ENCODE results near the gene NELFA.

Gene NELFA

DNA sequence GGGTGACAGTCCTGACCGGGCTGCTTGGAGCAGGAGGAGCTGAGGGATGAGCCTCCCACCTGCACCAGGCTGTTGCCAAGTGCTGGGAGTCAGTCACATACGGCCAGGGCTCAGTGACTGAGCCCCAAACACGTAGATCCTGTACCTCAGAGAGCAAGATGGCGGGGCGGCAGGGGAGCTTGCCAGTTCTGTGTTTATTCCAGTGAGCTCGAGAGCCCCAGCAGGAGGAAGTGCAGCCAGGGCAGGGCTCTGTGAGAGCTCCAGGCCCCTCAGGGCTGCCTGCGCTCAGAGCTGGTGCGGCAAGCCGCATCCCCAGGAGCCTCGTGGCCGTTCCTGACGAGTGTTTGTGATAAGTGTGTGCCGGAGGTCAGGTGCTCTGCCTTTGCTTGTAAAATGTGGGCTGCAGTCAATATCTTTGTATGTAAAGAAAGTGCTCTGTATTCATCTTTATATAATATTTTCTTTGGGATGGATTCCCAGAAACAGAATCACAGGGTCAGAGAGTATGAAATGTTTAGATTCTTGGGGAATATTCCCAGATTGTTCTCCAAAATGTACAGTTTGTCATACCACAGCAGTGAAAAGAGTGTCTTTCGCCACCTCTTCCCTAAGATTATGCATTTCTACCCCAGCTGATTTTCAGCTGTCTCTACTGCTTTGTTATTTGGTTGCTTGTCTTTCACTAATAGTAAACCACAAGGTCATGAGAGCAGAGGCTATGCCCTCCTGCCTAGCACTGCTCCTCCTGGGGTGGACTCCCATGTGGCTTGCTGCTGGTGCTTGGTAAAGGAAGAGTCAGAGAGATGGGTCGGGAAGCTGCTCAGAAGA, 50.3 kb downstream of the NELFA start:
- no peak overlapping the region for H3K4me3 ChIP-seq (ENCODE audit: low read length)
- H3K27me3 ChIP-seq (ENCODE audit: low read depth, low read length), result no peaks in the 10 kb centered on the region
- no peak overlapping the region for H3K9ac ChIP-seq (ENCODE audit: low read length)
- no peak overlapping the region for H2AFZ ChIP-seq (ENCODE audit: low read depth, low read length)
- 0 out of 2 replicates have a peak, but pooled peaks cover 2% of the 10 kb centered on the region for H4K20me1 ChIP-seq (ENCODE audit: insufficient read depth, low read length)
- peaks cover 78% of the 10 kb centered on the region for H3K36me3 ChIP-seq (replicated peaks; ENCODE audit: low read depth, low read length)
- no peaks in the 10 kb centered on the region for H3K4me1 ChIP-seq (ENCODE audit: low read length)
- H3K4me2 ChIP-seq (ENCODE audit: low read length), result no peak overlapping the region
- no peaks in the 10 kb centered on the region for H3K9me3 ChIP-seq (ENCODE audit: insufficient read depth, low read length)
- TF ChIP-seq, protein P1, sequence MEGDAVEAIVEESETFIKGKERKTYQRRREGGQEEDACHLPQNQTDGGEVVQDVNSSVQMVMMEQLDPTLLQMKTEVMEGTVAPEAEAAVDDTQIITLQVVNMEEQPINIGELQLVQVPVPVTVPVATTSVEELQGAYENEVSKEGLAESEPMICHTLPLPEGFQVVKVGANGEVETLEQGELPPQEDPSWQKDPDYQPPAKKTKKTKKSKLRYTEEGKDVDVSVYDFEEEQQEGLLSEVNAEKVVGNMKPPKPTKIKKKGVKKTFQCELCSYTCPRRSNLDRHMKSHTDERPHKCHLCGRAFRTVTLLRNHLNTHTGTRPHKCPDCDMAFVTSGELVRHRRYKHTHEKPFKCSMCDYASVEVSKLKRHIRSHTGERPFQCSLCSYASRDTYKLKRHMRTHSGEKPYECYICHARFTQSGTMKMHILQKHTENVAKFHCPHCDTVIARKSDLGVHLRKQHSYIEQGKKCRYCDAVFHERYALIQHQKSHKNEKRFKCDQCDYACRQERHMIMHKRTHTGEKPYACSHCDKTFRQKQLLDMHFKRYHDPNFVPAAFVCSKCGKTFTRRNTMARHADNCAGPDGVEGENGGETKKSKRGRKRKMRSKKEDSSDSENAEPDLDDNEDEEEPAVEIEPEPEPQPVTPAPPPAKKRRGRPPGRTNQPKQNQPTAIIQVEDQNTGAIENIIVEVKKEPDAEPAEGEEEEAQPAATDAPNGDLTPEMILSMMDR (IDR thresholded peaks at IDR 0.05; ENCODE audit: low read depth, low read length), result no peak
- TF ChIP-seq EZH2phosphoT487 (IDR thresholded peaks at IDR 0.05; ENCODE audit: low read depth), result no peak
- no peaks in the 10 kb centered on the region for H3K79me2 ChIP-seq (ENCODE audit: low read length)
- H3K27ac ChIP-seq (ENCODE audit: low read length), result no peak overlapping the region

DNA sequence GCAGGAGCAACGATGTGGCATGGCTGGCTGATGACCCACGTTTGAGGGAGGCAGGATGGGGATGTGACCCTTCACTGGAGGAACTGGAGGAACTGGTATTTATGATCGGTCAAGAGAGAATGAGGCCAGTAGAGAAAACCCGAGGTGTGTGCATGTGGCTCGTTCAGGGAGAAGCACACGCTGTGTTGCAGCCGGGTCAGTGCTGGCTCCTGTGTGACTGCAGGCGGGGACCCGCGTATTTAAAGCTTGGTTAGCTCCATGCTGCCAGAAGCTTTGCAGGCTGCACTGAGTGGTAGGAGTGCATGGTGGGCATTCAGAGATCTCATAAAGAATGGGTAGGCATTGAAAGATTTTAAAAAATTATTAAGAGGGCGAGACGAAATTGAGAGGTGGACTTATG, 52.1 kb downstream of the NELFA start:
- Histone ChIP-seq H3K79me2 (ENCODE audit: low read length) (no peaks in the 10 kb centered on the region), H3K4me2 (ENCODE audit: low read length) (no peak overlapping the region), H3K36me3 (replicated peaks; ENCODE audit: low read depth, low read length) (peaks cover 76% of the 10 kb centered on the region), H3K27me3 (ENCODE audit: low read depth, low read length) (no peaks in the 10 kb centered on the region), H4K20me1 (ENCODE audit: insufficient read depth, low read length) (no peaks in the 10 kb centered on the region), H3K27ac (ENCODE audit: low read length) (no peak overlapping the region), H3K4me3 (ENCODE audit: low read length) (no peak overlapping the region), H3K9me3 (ENCODE audit: insufficient read depth, low read length) (no peaks in the 10 kb centered on the region), H3K9ac (ENCODE audit: low read length) (no peak overlapping the region), H3K4me1 (ENCODE audit: low read length) (no peaks in the 10 kb centered on the region), H2AFZ (ENCODE audit: low read depth, low read length) (no peak overlapping the region)
- TF ChIP-seq, protein P1 (IDR thresholded peaks at IDR 0.05; ENCODE audit: low read depth, low read length), result no peak
- no peak for TF ChIP-seq EZH2phosphoT487 (IDR thresholded peaks at IDR 0.05; ENCODE audit: low read depth)

DNA sequence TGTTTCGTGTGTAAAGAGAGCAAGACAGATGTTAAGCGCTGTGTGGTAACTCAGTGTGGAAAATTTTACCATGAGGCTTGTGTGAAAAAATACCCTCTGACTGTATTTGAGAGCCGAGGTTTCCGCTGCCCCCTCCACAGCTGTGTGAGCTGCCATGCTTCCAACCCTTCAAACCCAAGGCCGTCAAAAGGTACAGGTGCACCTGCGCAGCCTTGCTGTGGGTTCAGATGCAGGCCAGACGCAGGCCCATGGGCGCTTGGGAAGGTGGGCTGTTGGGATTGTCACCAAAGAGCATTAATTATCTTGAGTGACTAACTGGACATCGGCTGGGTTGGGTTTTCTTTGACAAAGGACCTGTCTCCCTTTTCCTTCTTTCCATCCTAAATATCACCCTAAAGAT, 55.4 kb downstream of the NELFA start:
- TF ChIP-seq, protein P1 (IDR thresholded peaks at IDR 0.05; ENCODE audit: low read depth, low read length), result no peak
- H3K9ac ChIP-seq (ENCODE audit: low read length), result no peak overlapping the region
- H2AFZ ChIP-seq (ENCODE audit: low read depth, low read length), result no peak overlapping the region
- no peaks in the 10 kb centered on the region for H3K4me1 ChIP-seq (ENCODE audit: low read length)
- no peaks in the 10 kb centered on the region for H3K9me3 ChIP-seq (ENCODE audit: insufficient read depth, low read length)
- no peaks in the 10 kb centered on the region for H4K20me1 ChIP-seq (ENCODE audit: insufficient read depth, low read length)
- peaks cover 72% of the 10 kb centered on the region for H3K36me3 ChIP-seq (replicated peaks; ENCODE audit: low read depth, low read length)
- no peaks in the 10 kb centered on the region; the same call in 1 of the 2 replicates for H3K79me2 ChIP-seq (ENCODE audit: low read length)
- no peak overlapping the region for H3K27ac ChIP-seq (ENCODE audit: low read length)
- no peaks in the 10 kb centered on the region for H3K27me3 ChIP-seq (ENCODE audit: low read depth, low read length)
- H3K4me3 ChIP-seq (ENCODE audit: low read length), result no peak overlapping the region
- no peak overlapping the region for H3K4me2 ChIP-seq (ENCODE audit: low read length)

DNA sequence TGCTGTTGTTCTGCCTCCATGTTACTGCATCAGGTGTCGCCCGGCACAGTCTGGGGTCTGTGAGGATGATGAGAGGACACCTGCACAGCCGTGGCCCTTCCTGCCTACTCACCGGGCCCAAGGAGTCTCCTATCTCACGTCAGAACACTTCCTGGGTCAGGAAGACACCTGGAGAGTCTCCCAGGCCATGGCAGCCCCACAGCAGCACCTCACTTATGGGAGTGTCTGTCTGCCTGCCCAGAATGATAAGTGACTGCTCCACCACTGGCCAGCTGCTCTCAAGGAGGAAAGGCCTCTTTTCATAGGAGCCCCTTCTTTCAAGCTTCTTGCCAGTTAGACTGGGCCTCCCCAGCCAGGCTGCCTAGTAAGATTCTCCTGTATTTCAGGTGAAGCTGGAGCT, 56.1 kb downstream of the NELFA start:
- no peaks in the 10 kb centered on the region for H3K9me3 ChIP-seq (ENCODE audit: insufficient read depth, low read length)
- no peaks in the 10 kb centered on the region for H3K27me3 ChIP-seq (ENCODE audit: low read depth, low read length)
- no peaks in the 10 kb centered on the region for H4K20me1 ChIP-seq (ENCODE audit: insufficient read depth, low read length)
- H3K27ac ChIP-seq (ENCODE audit: low read length), result no peak overlapping the region
- H3K36me3 ChIP-seq (replicated peaks; ENCODE audit: low read depth, low read length), result peaks cover 70% of the 10 kb centered on the region
- no peak overlapping the region for H3K4me2 ChIP-seq (ENCODE audit: low read length)
- no peak overlapping the region for H3K4me3 ChIP-seq (ENCODE audit: low read length)
- no peak overlapping the region for H2AFZ ChIP-seq (ENCODE audit: low read depth, low read length)
- H3K79me2 ChIP-seq (ENCODE audit: low read length), result no peaks in the 10 kb centered on the region; the same call in 1 of the 2 replicates
- no peak overlapping the region for H3K9ac ChIP-seq (ENCODE audit: low read length)
- TF ChIP-seq, protein P1 (IDR thresholded peaks at IDR 0.05; ENCODE audit: low read depth, low read length), result no peak
- no peak for TF ChIP-seq EZH2phosphoT487 (IDR thresholded peaks at IDR 0.05; ENCODE audit: low read depth)
- no peaks in the 10 kb centered on the region for H3K4me1 ChIP-seq (ENCODE audit: low read length)

Data from OCI-LY3 (cell line).